GM23338 (cell line): ENCODE data around the gene NTNG1. TPM values are rescaled to one million over a fixed set of nuclear protein-coding genes. Genes with fewer than 3 reads are reported as not detected.
"Not testable (repeated sequence)": the region's sequence is repeated elsewhere in the genome, so short reads cannot be mapped to it uniquely, and the experiment has no call there.

Experiments used
- ATAC-seq: fragments of 200-7000 bp; cut with Tn5 transposase; 3 replicates; pipeline ENCODE4 v1.9.1; 2020
- DNase-seq: peaks from one replicate; pipeline ENCODE4 v3.0.0-alpha.2; 2015; ENCODE audit warnings: low spot score
- H2AFZ ChIP-seq: fragments of 200-600 bp; sonication (generic); 2 replicates; pipeline ENCODE4 v1.8.0; 2016; ENCODE audit warnings: antibody characterized with exemption, mild to moderate bottlenecking, moderate library complexity
- H3F3A ChIP-seq: fragments of 200-600 bp; sonication (generic); replicated peaks from 2 replicates; pipeline ENCODE4 v1.8.0; 2017; ENCODE audit warnings: antibody characterized with exemption, mixed run types, low read depth
- H3K27ac ChIP-seq: fragments of 200-600 bp; sonication (generic); 2 replicates; pipeline ENCODE4 v1.6.1; 2016; ENCODE audit warnings: low read depth
- H3K27me3 ChIP-seq: fragments of 200-600 bp; sonication (generic); 2 replicates; pipeline ENCODE4 v1.8.0; 2016; ENCODE audit warnings: mild to moderate bottlenecking, mixed run types, moderate library complexity; ENCODE audit not compliant: insufficient read depth
- H3K36me3 ChIP-seq: fragments of 200-600 bp; sonication (generic); 2 replicates; pipeline ENCODE4 v1.8.0; 2016; ENCODE audit warnings: mild to moderate bottlenecking; ENCODE audit not compliant: insufficient read depth
- H3K4me1 ChIP-seq: fragments of 200-600 bp; sonication (generic); 2 replicates; pipeline ENCODE4 v1.8.0; 2016; ENCODE audit warnings: mild to moderate bottlenecking, moderate library complexity; ENCODE audit not compliant: insufficient read depth
- H3K4me2 ChIP-seq: fragments of 200-600 bp; sonication (generic); 2 replicates; pipeline ENCODE4 v1.7.1; 2017; ENCODE audit warnings: mixed run types
- H3K4me3 ChIP-seq: fragments of 200-600 bp; sonication (generic); 2 replicates; pipeline ENCODE4 v1.6.1; 2016; ENCODE audit warnings: mixed run types
- H3K79me2 ChIP-seq: fragments of 200-600 bp; sonication (generic); replicated peaks from 2 replicates; pipeline ENCODE4 v1.8.0; 2017; ENCODE audit warnings: mild to moderate bottlenecking; ENCODE audit not compliant: insufficient read depth
- H3K9me2 ChIP-seq: fragments of 200-600 bp; sonication (generic); 2 replicates; pipeline ENCODE4 v1.8.0; 2017; ENCODE audit not compliant: insufficient read depth
- H4K20me1 ChIP-seq: fragments of 200-600 bp; sonication (generic); replicated peaks from 2 replicates; pipeline ENCODE4 v1.8.0; 2017; ENCODE audit warnings: mild to moderate bottlenecking; ENCODE audit not compliant: insufficient read depth
- H3K27ac Mint-ChIP-seq: 2 replicates; pipeline ENCODE4 v1.8.0; 2020; ENCODE audit warnings: inconsistent platforms, mild to moderate bottlenecking, moderate library complexity, mixed read lengths
- H3K27me3 Mint-ChIP-seq: 3 replicates; pipeline ENCODE4 v1.8.0; 2022; ENCODE audit warnings: low read depth, mild to moderate bottlenecking, moderate library complexity, mixed read lengths, inconsistent platforms; ENCODE audit not compliant: insufficient read depth, poor library complexity
- H3K36me3 Mint-ChIP-seq: 3 replicates; pipeline ENCODE4 v1.8.0; 2021; ENCODE audit warnings: low read depth, mild to moderate bottlenecking, inconsistent platforms, moderate library complexity, mixed read lengths
- H3K4me1 Mint-ChIP-seq: 3 replicates; pipeline ENCODE4 v1.8.0; 2020; ENCODE audit warnings: mild to moderate bottlenecking, inconsistent platforms, mixed read lengths
- H3K4me3 Mint-ChIP-seq: 3 replicates; pipeline ENCODE4 v1.8.0; 2021; ENCODE audit warnings: moderate library complexity, mild to moderate bottlenecking, inconsistent platforms, mixed read lengths
- H3K9me3 Mint-ChIP-seq: 3 replicates; pipeline ENCODE4 v1.8.0; 2020; ENCODE audit warnings: moderate library complexity, mild to moderate bottlenecking, inconsistent platforms, mixed read lengths
- CTCF ChIP-seq, 2 experiments: fragments of 200-600 bp in 1 of 2; sonication (generic) in 1 of 2; conservative IDR thresholded peaks; 2 replicates each; pipeline versions ENCODE4 v1.5.1 to v1.6.1; 2016 to 2017; ENCODE audit warnings: antibody characterized with exemption in 2 of 2, low read depth in 2 of 2, mild to moderate bottlenecking in 2 of 2, moderate library complexity in 1 of 2
- ETS1 ChIP-seq: IDR thresholded peaks from 2 replicates; pipeline ENCODE4 v1.6.1; 2016; ENCODE audit warnings: antibody characterized with exemption
- EZH2 ChIP-seq: fragments of 200-600 bp; sonication (generic); IDR thresholded peaks from one replicate; pipeline ENCODE4 v1.8.0; 2017; ENCODE audit warnings: antibody characterized with exemption, mild to moderate bottlenecking, low read depth; ENCODE audit not compliant: unreplicated experiment
- EZH2phosphoT487 ChIP-seq: fragments of 200-600 bp; sonication (generic); IDR thresholded peaks from one replicate; pipeline ENCODE4 v1.8.1; 2018; ENCODE audit warnings: antibody characterized with exemption; ENCODE audit not compliant: unreplicated experiment
- JUNB ChIP-seq: IDR thresholded peaks from one replicate; pipeline ENCODE4 v1.6.1; 2016; ENCODE audit warnings: antibody characterized with exemption; ENCODE audit not compliant: unreplicated experiment
- NANOG ChIP-seq: IDR thresholded peaks from 2 replicates; pipeline ENCODE4 v1.6.1; 2016; ENCODE audit warnings: antibody characterized with exemption, borderline replicate concordance
- POLR2AphosphoS5 ChIP-seq: IDR thresholded peaks from 2 replicates; pipeline ENCODE4 v1.6.1; 2016; ENCODE audit warnings: antibody characterized with exemption, low read depth
- REST ChIP-seq: IDR thresholded peaks from one replicate; pipeline ENCODE4 v1.6.1; 2018; ENCODE audit warnings: antibody characterized with exemption; ENCODE audit not compliant: unreplicated experiment
- polyA plus RNA-seq: library from polyadenylated mRNA; unstranded; fragments of >200 nt; fragmentation: Nextera tagmentation; extraction: Ambion mirVana; gene quantifications from 2 replicates; pipeline ENCODE4 v1.2.1, GENCODE V29; 2016
- total RNA-seq: library from RNA; depleted of rRNA; stranded (reverse); fragments of >200 nt; shearing (Covaris generic); gene quantifications from 2 replicates; pipeline ENCODE4 v1.2.3, GENCODE V29; 2014

The NTNG1 gene
- total and polyA plus RNA-seq, 2 experiments from 2014 or later = 7.2 to 10.3 TPM

- Histone ChIP-seq H3F3A (no peaks in the 10 kb centered on the region), H3K36me3 (0 out of 2 replicates have a peak, but pooled peaks cover 3% of the 10 kb centered on the region), H4K20me1 (no peaks in the 10 kb centered on the region), H3K9me2 (peaks cover 7% of the 10 kb centered on the region), H3K79me2 (no peaks in the 10 kb centered on the region), H3K27ac (no peak overlapping the region), H3K4me1 (peaks cover 28% of the 10 kb centered on the region), H3K4me2 (no peak overlapping the region), H3K27me3 (no peaks in the 10 kb centered on the region), H2AFZ (no peak overlapping the region), H3K4me3 (no peak overlapping the region)
- H3K27ac Mint-ChIP-seq = no peak overlapping the region
- TF ChIP-seq EZH2phosphoT487 (no peak), REST (no peak), JUNB (no peak), EZH2 (no peak), ETS1 (no peak)
- H3K4me3 Mint-ChIP-seq = no peak overlapping the region
- peaks cover 19% of the 10 kb centered on the region for H3K9me3 Mint-ChIP-seq
- H3K27me3 Mint-ChIP-seq = peaks cover 2% of the 10 kb centered on the region
- peaks cover 6% of the 10 kb centered on the region for H3K4me1 Mint-ChIP-seq
- no peak for DNase-seq
- no peak for ATAC-seq
- H3K36me3 Mint-ChIP-seq = peaks cover 19% of the 10 kb centered on the region
These were observed 91.6 kb downstream of the NTNG1 start for GRCh38 chr1:107232426-107232825.

GRCh38 chr1:107236760-107237159 is 95.9 kb downstream of the NTNG1 start:
- not testable (repeated sequence) for H3K27me3 ChIP-seq, H3K4me2 ChIP-seq, H3K4me3 Mint-ChIP-seq, ATAC-seq, H3K4me1 Mint-ChIP-seq, H3F3A ChIP-seq, H3K27ac Mint-ChIP-seq, H3K4me1 ChIP-seq, H2AFZ ChIP-seq, H3K4me3 ChIP-seq, H3K79me2 ChIP-seq, H4K20me1 ChIP-seq, H3K36me3 ChIP-seq, H3K27ac ChIP-seq, H3K9me2 ChIP-seq, H3K27me3 Mint-ChIP-seq, DNase-seq
- Mint-ChIP-seq H3K36me3 (peaks cover 29% of the 10 kb centered on the region), H3K9me3 (peaks cover 32% of the 10 kb centered on the region)

GRCh38 chr1:107243461-107243860 is 102.6 kb downstream of the NTNG1 start:
- Mint-ChIP-seq H3K4me3 (no peak overlapping the region), H3K27me3 (peaks cover 2% of the 10 kb centered on the region)
- no peaks in the 10 kb centered on the region for H3K27me3 ChIP-seq
- no peak for TF ChIP-seq POLR2AphosphoS5
- no peak for TF ChIP-seq NANOG
- TF ChIP-seq CTCF (conservative IDR thresholded peaks at IDR 0.05; ENCODE audit: low read depth in 2 of 2) = no peak

More at GRCh38 chr1:107243461-107243860, 102.6 kb downstream of the NTNG1 start:
- H3K4me2 ChIP-seq = no peak overlapping the region
- Mint-ChIP-seq H3K27ac (no peak overlapping the region), H3K4me1 (peaks cover 10% of the 10 kb centered on the region; the same call in 2 of the 3 replicates), H3K9me3 (peaks cover 4% of the 10 kb centered on the region; the same call in 1 of the 3 replicates), H3K36me3 (peaks cover 4% of the 10 kb centered on the region; the same call in 2 of the 3 replicates)
- H3K9me2 ChIP-seq = peaks cover 9% of the 10 kb centered on the region; the same call in 1 of the 2 replicates
- DNase-seq (no peak), ATAC-seq (no peak)
- H2AFZ ChIP-seq = no peak overlapping the region
- no peaks in the 10 kb centered on the region for H3K36me3 ChIP-seq
- no peak overlapping the region for H3K27ac ChIP-seq
- no peak overlapping the region for H3K4me3 ChIP-seq
- H4K20me1 ChIP-seq = no peaks in the 10 kb centered on the region
- peaks cover 6% of the 10 kb centered on the region; the same call in 1 of the 2 replicates for H3K4me1 ChIP-seq
- H3F3A ChIP-seq = no peaks in the 10 kb centered on the region
- no peaks in the 10 kb centered on the region for H3K79me2 ChIP-seq
